Vagina (tissue), 2 donors: ENCODE results near the gene AMFR.

Source experiments
- POLR2A ChIP-seq, 2 donors: fragments of 450-650 bp; IDR thresholded peaks; one replicate each; pipeline ENCODE4 v1.6.1; 2017; ENCODE audit warnings: antibody characterized with exemption in 2 of 2, mild to moderate bottlenecking in 2 of 2, moderate library complexity in 2 of 2
- POLR2AphosphoS5 ChIP-seq, 2 donors: sonication (generic); formaldehyde crosslinking; IDR thresholded peaks; one replicate each; pipeline ENCODE4 v1.9.0; 2017; ENCODE audit warnings: antibody characterized with exemption in 2 of 2, mild to moderate bottlenecking in 2 of 2, low read depth in 1 of 2; ENCODE audit not compliant: insufficient read depth in 1 of 2
- TF ChIP-seq, protein P1 (sequence below), 3 experiments: fragments of 450-650 bp in 2 of 3; fragments of 200-600 bp in 1 of 3; sonication (generic) in 1 of 3; IDR thresholded peaks; one replicate each; pipeline ENCODE4 v1.5.1; 2017 to 2019; ENCODE audit warnings: antibody characterized with exemption in 3 of 3, mild to moderate bottlenecking in 2 of 3, moderate library complexity in 2 of 3

DNA sequence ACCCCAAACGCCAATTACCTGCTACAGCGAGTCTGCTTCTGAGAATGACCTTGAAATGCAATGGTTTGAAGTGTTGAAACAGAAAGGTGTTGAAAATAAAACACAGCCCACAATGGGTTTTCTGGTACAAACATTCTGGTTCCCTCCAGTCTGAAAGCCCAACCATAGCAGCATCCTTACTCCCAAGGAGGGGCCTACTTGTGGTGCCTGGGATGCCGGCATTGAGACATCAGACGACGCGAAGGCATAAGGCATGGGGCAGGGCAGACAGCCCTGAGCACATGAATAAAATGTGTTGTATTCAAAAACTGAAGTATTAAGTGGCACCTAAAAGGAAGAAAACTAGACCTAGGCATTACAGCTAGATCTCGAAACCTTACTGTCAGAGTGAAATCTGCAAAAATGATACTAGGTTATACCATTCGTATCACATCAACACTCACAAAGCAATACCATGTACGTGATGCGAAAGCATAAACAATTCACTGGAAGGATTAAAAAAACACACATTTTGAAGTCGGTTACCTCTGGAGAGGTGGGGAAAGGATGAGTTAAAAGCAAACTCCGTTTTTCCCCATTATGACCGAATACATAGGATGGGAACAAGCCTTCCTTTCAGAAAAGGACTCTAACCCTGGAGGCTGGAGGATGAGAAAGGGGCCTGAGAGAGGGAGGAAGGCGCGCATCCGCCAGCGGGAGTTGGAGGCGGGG, 25.1 kb upstream of the AMFR start:
- TF ChIP-seq, protein P1, sequence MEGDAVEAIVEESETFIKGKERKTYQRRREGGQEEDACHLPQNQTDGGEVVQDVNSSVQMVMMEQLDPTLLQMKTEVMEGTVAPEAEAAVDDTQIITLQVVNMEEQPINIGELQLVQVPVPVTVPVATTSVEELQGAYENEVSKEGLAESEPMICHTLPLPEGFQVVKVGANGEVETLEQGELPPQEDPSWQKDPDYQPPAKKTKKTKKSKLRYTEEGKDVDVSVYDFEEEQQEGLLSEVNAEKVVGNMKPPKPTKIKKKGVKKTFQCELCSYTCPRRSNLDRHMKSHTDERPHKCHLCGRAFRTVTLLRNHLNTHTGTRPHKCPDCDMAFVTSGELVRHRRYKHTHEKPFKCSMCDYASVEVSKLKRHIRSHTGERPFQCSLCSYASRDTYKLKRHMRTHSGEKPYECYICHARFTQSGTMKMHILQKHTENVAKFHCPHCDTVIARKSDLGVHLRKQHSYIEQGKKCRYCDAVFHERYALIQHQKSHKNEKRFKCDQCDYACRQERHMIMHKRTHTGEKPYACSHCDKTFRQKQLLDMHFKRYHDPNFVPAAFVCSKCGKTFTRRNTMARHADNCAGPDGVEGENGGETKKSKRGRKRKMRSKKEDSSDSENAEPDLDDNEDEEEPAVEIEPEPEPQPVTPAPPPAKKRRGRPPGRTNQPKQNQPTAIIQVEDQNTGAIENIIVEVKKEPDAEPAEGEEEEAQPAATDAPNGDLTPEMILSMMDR (IDR thresholded peaks at IDR 0.05): no peak
- TF ChIP-seq POLR2AphosphoS5 (IDR thresholded peaks at IDR 0.05; ENCODE audit: insufficient read depth in 1 of 2, low read depth in 1 of 2) (no peak), POLR2A (IDR thresholded peaks at IDR 0.05) (no peak)
